Brain pericyte (primary cell): ENCODE measurements around the gene NCOR1.
"Not testable (repeated sequence)": the region's sequence is repeated elsewhere in the genome, so short reads cannot be mapped to it uniquely, and the experiment has no call there.

Source experiments
- DNase-seq: peaks from one replicate; pipeline ENCODE4 v3.0.0-alpha.2; 2012; ENCODE audit warnings: low read depth, low spot score

NCOR1 gene

GRCh38 chr17:16215273-16215964 is at the start of gene NCOR1:
Gene NCOR1, minus strand, starts transcription at chr17:16215534. Its CDS starts 20,965 bp downstream, at chr17:16194569.
- peak; percentile 73 for DNase-seq

- DNase-seq = no peak
Measured at GRCh38 chr17:16262201-16262600, 46.9 kb upstream of the NCOR1 start.

GRCh38 chr17:16261049-16261448 is 45.7 kb upstream of the NCOR1 start:
- DNase-seq = no peak

GRCh38 chr17:16259926-16260325 is 44.6 kb upstream of the NCOR1 start:
- DNase-seq = no peak

- no peak for DNase-seq
Measured at GRCh38 chr17:16258901-16259300, 43.6 kb upstream of the NCOR1 start.

GRCh38 chr17:16255481-16255921 is 40.2 kb upstream of the NCOR1 start:
- no peak for DNase-seq

GRCh38 chr17:16254773-16255400 is 39.6 kb upstream of the NCOR1 start:
- no peak for DNase-seq

- DNase-seq = no peak
Measured at GRCh38 chr17:16251556-16251955, 36.2 kb upstream of the NCOR1 start.

GRCh38 chr17:16251043-16251442 is 35.7 kb upstream of the NCOR1 start:
- no peak for DNase-seq

GRCh38 chr17:16250635-16251034 is 35.3 kb upstream of the NCOR1 start:
- no peak for DNase-seq

GRCh38 chr17:16247586-16247984 is 32.3 kb upstream of the NCOR1 start:
- no peak for DNase-seq

- DNase-seq = no peak
Measured at GRCh38 chr17:16243801-16244567, 28.6 kb upstream of the NCOR1 start.

GRCh38 chr17:16243385-16243784 is 28.1 kb upstream of the NCOR1 start:
- no peak for DNase-seq

- no peak for DNase-seq
Measured at GRCh38 chr17:16241906-16242399, 26.6 kb upstream of the NCOR1 start.

- no peak for DNase-seq
Measured at GRCh38 chr17:16239931-16240330, 24.6 kb upstream of the NCOR1 start.

GRCh38 chr17:16232391-16232790 is 17.1 kb upstream of the NCOR1 start:
- DNase-seq = no peak

GRCh38 chr17:16229912-16230561 is 14.7 kb upstream of the NCOR1 start:
- DNase-seq = not testable (repeated sequence)

- DNase-seq = no peak
Measured at GRCh38 chr17:16222406-16222805, 7.1 kb upstream of the NCOR1 start.

GRCh38 chr17:16217002-16217635 is 1.8 kb upstream of the NCOR1 start, which contains the start of gene PIGL:
Gene PIGL, plus strand, starts transcription at chr17:16217210. Its CDS starts 17 bp downstream, at chr17:16217227.
- peak; percentile 80 for DNase-seq

GRCh38 chr17:16216341-16217001 is 1.1 kb upstream of the NCOR1 start:
- not testable (repeated sequence) for DNase-seq

- peak; percentile 32 for DNase-seq
Measured at GRCh38 chr17:16215965-16216316, 607 bp upstream of the NCOR1 start.
